Measurements from ENCODE around the gene ZNF684. TPM values are rescaled to one million over a fixed set of nuclear protein-coding genes. Genes with fewer than 3 reads are reported as not detected.

The ZNF684 gene
- total and polyA plus RNA-seq, 2 of the 8 experiments (the other 6 are each of a cell fraction or from before 2014, with no cell fraction given) = 2.4 to 9.3 TPM

- TF ChIP-seq KDM1A (IDR thresholded peaks at IDR 0.05; ENCODE audit: borderline replicate concordance, low read length) (no peak), SAP30 (IDR thresholded peaks at IDR 0.05; ENCODE audit: insufficient read depth, insufficient replicate concordance, low read length) (no peak), SIX5 (IDR thresholded peaks at IDR 0.05; ENCODE audit: low read depth, low read length) (no peak), RBBP5 (IDR thresholded peaks at IDR 0.05; ENCODE audit: borderline replicate concordance, low read depth, low read length) (peak; percentile 90; the same call in 1 of the 2 replicates), SP4 (IDR thresholded peaks at IDR 0.05; ENCODE audit: low read length) (no peak; the same call in 1 of the 2 replicates), FOSL1 (IDR thresholded peaks at IDR 0.05; ENCODE audit: insufficient read depth, low read depth, low read length) (no peak), RFX5 (IDR thresholded peaks at IDR 0.05; ENCODE audit: borderline replicate concordance, low read depth, low read length) (no peak), TCF12 (IDR thresholded peaks at IDR 0.05; ENCODE audit: low read depth, low read length) (no peak), BRCA1 (IDR thresholded peaks at IDR 0.05; ENCODE audit: low read depth, low read length) (no peak), EGR1 (IDR thresholded peaks at IDR 0.05; ENCODE audit: borderline replicate concordance, low read depth, low read length) (no peak), KDM5A (IDR thresholded peaks at IDR 0.05; ENCODE audit: low read length) (no peak), SP2 (IDR thresholded peaks at IDR 0.05; ENCODE audit: low read length) (no peak), POLR2AphosphoS5 (IDR thresholded peaks at IDR 0.05; ENCODE audit: low read depth, low read length) (0 out of 2 replicates have a peak, but pooled peaks have one; percentile 22), NRF1 (IDR thresholded peaks at IDR 0.05; ENCODE audit: low read depth, low read length) (no peak), ZNF274 (IDR thresholded peaks at IDR 0.05; ENCODE audit: borderline replicate concordance, extremely low read depth, low read length) (no peak), SUZ12 (IDR thresholded peaks at IDR 0.05; ENCODE audit: low read length) (no peak), POU5F1 (IDR thresholded peaks at IDR 0.05; ENCODE audit: low read depth, low read length) (no peak), SP1 (IDR thresholded peaks at IDR 0.05; ENCODE audit: low read depth, low read length) (no peak), ATF2 (IDR thresholded peaks at IDR 0.05; ENCODE audit: low read length) (no peak), USF2 (IDR thresholded peaks at IDR 0.05; ENCODE audit: low read length) (no peak), BACH1 (IDR thresholded peaks at IDR 0.05; ENCODE audit: low read length) (peak; percentile 46)
Observed at GRCh38 chr1:40508375-40509341, 22.8 kb upstream of the ZNF684 start, which contains the start of gene EXO5 (continued).

All from H1 (cell line).